ES-I3 (cell line): ENCODE data around the gene TRA2A.

ENCODE experiments used
- H3K36me3 ChIP-seq: 2 replicates; pipeline ENCODE4 v1.6.1; 2013; ENCODE audit warnings: mild to moderate bottlenecking, low read length, control low read depth, moderate library complexity; ENCODE audit not compliant: insufficient read depth
- H3K4me1 ChIP-seq: 2 replicates; pipeline ENCODE4 v1.6.1; 2013; ENCODE audit warnings: mild to moderate bottlenecking, control low read depth, low read length; ENCODE audit not compliant: insufficient read depth
- H3K9ac ChIP-seq: 2 replicates; pipeline ENCODE4 v1.6.1; 2013; ENCODE audit warnings: low read depth, mild to moderate bottlenecking, low read length, moderate library complexity
- H3K9me3 ChIP-seq: 2 replicates; pipeline ENCODE4 v1.6.1; 2013; ENCODE audit warnings: mild to moderate bottlenecking, low read length, moderate library complexity; ENCODE audit not compliant: control insufficient read depth, insufficient read depth

The TRA2A gene

DNA sequence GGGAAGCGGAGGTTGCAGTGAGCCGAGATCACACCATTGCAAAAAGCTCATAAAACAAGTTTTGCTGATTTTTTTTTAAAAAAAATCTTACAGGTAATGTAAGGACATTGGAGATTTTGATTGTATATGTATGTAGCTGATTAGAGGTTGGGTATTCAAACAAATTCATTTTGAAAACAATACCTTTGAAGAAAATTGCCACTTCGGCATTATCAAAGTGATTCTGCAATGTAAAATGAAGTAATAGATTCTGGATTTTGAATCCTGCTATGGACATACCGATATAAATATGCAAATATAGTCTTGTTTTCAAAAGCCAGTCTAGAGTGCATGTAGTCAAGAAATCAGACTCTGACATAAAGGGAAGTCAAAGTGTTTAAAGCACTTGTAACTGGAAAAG is 49.1 kb downstream of the TRA2A start:
- Histone ChIP-seq H3K9ac (no peak overlapping the region), H3K4me1 (0 out of 2 replicates have a peak, but pooled peaks cover 3% of the 10 kb centered on the region), H3K36me3 (no peaks in the 10 kb centered on the region), H3K9me3 (no peaks in the 10 kb centered on the region)

DNA sequence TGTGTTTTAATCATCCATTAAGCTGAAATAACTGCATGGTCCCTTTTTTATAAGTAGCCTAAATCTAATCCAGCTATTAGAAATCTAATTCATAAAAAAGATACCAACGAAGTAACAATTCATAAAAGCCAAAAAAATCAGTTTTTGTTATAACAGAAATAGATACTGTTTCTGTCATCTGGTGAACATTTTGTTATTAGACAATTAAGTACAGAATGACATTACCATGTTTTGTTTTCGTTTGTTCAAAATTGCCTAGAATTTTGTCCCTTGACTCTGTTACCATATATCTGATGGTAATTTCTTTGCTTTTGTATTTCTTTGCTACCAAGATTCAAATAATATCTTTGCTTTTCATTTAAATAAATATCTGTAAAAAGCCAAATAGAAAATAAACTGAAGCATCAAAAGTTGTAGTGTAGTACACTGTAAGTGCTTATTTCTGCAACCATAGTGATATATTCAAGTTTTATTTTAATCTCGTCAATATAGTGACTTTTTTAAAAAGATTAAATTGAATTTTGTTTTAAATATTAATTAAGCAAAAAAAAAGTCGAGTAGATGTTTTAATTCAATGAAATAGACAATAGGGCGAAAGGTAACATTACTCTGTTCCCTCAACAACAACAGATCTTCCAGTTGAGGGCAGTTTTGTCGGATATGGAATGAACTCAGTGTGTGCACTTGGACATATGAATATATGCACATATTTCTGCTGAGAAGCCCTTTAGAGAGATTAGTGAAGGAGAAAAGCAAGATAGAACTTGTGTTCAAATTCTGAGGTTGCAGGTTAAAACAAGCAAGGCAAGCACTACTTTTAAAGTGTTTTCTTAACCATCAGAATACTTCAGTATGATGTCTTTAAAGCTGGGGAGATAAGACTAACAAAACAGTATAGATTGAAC is 53.6 kb downstream of the TRA2A start:
- Histone ChIP-seq H3K9ac (no peak overlapping the region), H3K36me3 (no peaks in the 10 kb centered on the region), H3K4me1 (peaks cover 4% of the 10 kb centered on the region; the same call in 1 of the 2 replicates), H3K9me3 (no peaks in the 10 kb centered on the region)

DNA sequence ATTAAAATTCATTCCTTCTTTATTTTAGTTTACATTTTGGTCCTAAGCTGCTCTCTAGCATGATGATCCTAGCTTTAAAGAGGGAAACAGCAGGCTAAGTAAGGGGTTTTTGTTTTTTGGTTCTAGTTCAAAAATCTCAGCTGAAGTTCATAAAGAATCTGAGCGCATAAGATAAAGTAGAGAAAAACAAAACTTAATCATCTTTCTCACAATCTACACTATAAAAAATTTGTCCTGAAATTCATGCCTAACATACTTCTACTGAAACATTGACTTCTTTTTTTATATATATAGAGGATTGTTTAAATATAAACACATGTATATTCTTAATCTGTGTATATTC is 54.7 kb downstream of the TRA2A start:
- Histone ChIP-seq H3K9ac (no peak overlapping the region), H3K9me3 (no peaks in the 10 kb centered on the region)

DNA sequence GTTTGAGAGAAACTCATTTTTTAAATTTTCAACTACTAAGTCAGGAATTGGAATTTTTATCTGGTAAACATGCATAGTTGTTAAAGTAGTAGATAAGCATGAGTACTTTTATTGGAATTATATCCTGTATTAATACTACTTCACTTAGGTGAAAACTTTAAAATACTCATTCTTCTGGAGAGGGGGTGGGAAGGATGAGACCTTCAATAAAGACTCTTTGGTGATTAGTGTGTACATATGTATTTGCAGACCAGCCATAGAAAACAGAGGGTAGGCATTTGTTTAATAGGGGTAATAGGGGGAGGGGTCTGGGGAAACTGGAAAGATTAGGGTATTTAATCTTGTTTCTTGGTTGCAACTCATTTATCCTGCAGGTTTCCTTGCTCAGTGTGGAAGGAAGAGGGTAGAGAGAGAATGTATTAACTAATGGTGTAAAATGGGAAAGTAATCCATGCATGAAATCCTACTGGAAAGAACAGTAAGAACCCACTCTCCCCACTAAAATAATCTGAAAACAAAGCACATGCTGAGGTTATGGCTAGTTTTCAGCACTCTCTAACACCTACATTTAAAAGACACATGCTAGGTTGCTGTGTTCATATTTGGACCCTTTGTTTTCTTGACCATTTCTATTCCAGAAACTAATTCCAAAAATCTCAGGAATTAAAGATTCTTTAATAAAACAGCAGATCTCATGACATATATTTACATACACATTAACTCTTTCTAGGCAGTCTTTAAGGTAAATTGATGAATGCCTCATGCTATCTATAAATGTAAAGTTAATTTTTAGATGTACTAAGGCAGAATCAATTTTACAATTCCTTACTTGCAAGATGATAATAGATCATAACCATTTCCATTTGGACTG is 55.3 kb downstream of the TRA2A start:
- Histone ChIP-seq H3K9ac (peak overlapping the region; percentile 34), H3K4me1 (peaks cover 4% of the 10 kb centered on the region; the same call in 1 of the 2 replicates), H3K36me3 (no peaks in the 10 kb centered on the region), H3K9me3 (no peaks in the 10 kb centered on the region)

More for the DNA sequence above, 54.7 kb downstream of the TRA2A start:
- Histone ChIP-seq H3K4me1 (peaks cover 4% of the 10 kb centered on the region; the same call in 1 of the 2 replicates), H3K36me3 (no peaks in the 10 kb centered on the region)

DNA sequence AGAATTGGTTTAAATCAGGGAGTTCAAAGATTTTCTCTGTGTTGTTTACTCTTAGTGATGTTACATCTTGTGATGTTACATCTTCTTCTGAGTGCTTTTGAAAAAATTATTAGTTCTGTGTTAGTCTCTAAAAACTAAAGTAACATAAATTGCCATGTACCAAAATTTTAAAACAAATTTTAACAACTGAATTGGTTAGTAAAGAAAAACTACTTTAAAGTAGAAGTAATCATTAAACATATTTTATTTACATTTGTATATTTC is 56.3 kb downstream of the TRA2A start:
- Histone ChIP-seq H3K36me3 (no peaks in the 10 kb centered on the region), H3K9me3 (no peaks in the 10 kb centered on the region), H3K4me1 (peaks cover 4% of the 10 kb centered on the region; the same call in 1 of the 2 replicates), H3K9ac (peak overlapping the region; percentile 80)

DNA sequence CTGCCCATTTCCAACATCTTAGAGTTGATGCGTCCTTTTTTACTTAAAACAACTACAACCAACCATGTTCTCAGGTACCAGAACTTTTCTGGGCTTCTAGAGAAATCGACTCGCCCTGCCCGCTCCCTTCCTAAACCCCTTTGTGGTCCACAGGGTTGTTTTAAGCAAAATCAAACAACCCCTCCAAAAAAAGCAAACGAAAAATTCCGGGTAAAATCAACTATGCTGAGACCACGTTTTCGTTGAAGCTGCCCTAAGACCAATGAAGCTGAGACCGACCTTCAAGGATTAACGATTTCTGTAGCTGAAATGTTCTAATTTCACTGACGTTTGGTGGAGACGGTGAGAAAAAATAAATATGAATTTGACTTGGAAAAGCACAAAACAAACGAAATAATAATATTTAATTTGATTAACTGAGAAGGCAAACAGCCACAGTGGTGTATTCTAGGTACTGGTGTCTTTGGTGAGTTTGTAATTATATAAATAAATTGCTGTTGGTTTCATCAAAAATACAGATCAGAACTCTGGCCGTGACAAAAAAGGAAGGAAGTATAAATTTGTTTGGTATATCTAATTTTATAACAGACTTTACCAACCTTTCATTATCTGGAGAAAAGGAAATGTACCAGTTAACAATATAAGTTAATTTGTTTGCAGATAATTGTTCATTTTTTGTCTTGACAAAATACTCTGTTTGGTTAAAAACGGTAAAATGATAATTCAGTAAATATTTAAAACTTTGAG is 56.8 kb downstream of the TRA2A start:
- peak overlapping the region; percentile 80 for H3K9ac ChIP-seq
- no peaks in the 10 kb centered on the region for H3K9me3 ChIP-seq
- no peaks in the 10 kb centered on the region for H3K36me3 ChIP-seq
- H3K4me1 ChIP-seq, result peaks cover 4% of the 10 kb centered on the region; the same call in 1 of the 2 replicates

DNA sequence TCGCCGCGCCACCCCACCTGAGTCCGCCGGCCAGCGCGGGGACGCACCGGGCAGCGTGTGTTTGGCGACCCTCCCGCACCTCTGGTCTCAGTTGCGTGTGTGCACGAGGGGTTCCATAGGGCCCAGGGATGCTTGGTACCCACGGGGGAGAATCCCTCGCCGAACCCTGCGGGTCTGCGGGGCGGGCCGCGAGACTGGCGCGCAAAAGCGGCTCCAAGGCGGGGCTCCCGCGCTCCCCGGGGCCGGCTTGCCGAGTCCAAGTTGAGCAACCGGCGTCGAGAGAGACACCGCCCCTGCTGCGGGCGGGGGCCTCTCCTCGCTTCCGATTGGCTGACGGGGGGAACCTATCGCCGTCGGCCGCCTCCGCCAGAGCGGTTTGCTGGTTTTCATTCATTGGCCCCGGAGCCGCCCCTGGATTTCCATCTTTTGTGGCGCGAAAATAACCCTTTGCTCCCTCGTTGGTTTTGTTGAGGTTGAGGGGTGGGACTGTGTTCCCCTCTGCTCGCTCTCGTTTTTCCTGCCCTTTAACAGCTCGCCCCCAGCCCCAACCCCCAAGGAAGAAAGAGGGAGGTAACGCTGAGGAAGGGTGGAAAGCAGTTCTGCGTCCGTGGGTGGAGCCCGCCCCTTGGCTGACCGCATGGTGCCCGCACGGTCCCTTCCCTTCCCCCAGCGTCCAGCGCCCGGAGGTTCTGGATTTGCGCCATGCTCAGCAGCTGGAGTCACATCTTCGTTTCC is 57.5 kb downstream of the TRA2A start:
- Histone ChIP-seq H3K9ac (peak overlapping the region; percentile 80), H3K9me3 (no peaks in the 10 kb centered on the region), H3K4me1 (peaks cover 4% of the 10 kb centered on the region; the same call in 1 of the 2 replicates), H3K36me3 (no peaks in the 10 kb centered on the region)

DNA sequence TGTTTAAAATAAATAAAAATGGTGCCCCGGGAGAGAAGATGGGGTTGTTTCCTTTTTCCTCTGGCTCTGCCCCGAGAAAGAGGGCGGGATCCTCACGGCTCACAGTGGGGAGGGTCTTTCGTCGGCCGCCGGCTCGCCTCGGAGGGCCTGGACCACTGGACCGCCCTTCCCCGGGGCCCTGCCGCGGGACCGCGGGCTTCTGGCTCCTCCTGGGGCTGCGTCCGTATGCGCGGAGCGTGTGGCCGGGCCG is 58.0 kb downstream of the TRA2A start:
- H3K36me3 ChIP-seq, result no peaks in the 10 kb centered on the region
- peak overlapping the region; percentile 80 for H3K9ac ChIP-seq
- no peaks in the 10 kb centered on the region for H3K9me3 ChIP-seq
- H3K4me1 ChIP-seq, result peaks cover 4% of the 10 kb centered on the region; the same call in 1 of the 2 replicates

DNA sequence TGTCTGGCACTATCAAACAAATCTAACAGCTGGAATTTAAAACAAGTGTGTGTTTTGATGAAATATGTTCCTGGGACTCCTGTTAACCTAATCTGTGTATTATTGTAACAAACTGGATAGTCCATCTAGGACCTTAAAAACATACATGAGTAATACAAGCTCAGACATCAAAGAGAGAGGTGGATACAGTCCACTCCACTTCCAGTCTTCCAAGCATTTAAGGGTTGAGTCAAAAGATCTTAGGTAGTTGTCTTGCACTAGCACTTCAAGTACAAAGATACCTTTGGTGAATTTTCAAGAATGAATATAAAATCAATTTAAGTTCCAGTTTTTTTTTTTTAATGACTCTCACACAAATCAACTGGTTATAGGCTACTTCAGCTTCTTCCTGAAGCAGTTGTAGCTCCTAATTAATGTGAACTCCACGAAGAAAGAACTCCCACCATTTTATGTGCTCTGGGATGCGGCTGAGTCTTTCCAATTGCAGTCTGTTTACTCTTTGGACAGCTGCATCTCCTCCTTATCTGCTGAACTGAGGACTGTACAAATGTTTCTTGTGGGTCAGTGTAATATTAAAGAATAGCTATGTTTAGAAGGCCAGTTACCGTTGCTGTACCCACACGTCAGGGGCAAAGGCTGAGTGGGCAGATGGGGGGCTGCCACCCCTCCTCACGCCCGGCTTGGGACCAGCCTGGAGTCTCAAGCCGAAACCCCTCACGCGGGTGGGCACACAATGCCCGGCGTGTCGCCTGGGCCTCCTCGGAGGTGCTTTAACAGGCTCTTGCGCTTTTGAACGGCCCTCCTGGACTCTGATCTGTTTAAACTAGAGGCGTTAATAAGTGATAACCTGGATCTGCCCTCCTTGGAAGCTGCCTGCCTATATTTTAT is 58.6 kb downstream of the TRA2A start:
- Histone ChIP-seq H3K4me1 (peaks cover 4% of the 10 kb centered on the region; the same call in 1 of the 2 replicates), H3K9ac (peak overlapping the region; percentile 80), H3K36me3 (no peaks in the 10 kb centered on the region), H3K9me3 (no peaks in the 10 kb centered on the region)

DNA sequence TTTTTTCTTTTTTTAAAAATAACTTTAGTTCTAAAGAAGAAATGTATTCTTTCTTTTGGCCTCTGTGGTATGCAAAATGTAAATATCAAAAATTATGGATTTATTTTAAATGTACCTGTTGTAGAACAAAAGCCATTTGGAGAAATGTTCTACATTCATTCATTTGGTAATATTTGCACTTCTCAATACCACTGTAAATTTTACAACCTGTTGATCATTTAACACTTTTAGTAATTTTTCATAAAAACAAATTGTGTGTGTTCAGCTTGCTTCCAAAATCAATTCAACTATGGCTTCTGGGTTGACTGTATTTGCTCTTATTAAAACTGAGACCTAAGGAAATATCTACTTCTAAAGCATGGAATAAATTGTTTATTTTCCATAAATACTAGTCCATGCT is 59.2 kb downstream of the TRA2A start:
- Histone ChIP-seq H3K4me1 (peaks cover 4% of the 10 kb centered on the region; the same call in 1 of the 2 replicates), H3K9me3 (no peaks in the 10 kb centered on the region), H3K36me3 (no peaks in the 10 kb centered on the region), H3K9ac (peak overlapping the region; percentile 95)

DNA sequence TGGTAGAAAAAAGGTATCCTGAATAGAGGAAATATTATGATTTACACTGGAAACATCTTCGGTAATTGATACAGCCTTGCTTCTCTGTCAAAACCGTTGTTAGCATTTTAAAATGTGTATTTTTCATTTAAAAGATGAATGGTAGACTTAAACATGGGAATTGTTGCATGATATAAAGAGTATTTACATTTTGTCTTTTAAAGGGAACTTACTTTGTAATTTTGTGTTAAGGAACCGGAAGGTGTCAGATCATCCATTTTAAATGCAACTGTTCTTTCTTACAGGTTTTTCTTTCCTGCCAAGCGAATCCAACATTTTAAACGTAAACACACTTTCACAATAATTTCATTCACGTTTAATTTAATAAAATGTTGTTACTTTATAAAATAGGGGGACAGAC is 59.7 kb downstream of the TRA2A start:
- peak overlapping the region; percentile 95 for H3K9ac ChIP-seq

DNA sequence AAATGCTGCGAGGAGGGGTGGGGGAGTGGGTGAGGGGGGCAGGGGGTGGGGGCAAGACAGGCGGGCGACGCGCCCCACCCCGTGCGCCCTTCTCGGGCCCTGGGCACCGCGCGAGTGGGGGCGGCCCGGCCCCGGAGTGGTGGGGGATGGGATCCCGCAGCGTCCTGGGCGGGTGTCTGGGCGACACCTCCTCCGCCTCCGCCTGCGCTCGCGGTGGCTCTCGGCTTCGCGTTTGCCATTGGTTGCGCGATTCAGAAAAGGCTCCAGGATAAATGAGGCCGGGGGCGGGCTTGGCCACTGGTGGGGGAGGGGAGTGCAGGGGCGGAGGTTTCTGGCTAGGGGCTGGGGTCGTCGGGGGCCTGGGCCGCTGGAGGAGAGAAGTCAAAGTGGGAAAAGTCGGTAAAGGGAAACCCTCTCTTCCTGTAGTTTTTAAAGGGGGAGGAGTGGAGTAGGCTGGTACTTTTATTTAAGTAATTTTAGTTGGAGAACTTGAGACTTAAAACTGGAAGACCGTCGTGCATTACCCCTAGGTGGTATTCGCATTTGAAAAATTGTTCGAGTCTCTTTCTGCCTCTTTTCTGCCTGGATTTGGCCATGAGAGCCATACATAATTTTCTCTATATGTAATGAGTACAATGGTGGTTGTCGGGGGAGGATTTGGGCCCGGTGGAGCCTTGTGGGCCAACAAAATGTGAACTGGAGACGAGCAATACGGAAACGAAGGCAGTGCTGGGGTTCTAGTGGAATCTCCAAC is 60.5 kb downstream of the TRA2A start:
- H3K4me1 ChIP-seq, result no peaks in the 10 kb centered on the region
- no peaks in the 10 kb centered on the region for H3K9me3 ChIP-seq
- no peaks in the 10 kb centered on the region for H3K36me3 ChIP-seq
- H3K9ac ChIP-seq, result peak overlapping the region; percentile 95

More for the DNA sequence above, 59.7 kb downstream of the TRA2A start:
- H3K36me3 ChIP-seq, result no peaks in the 10 kb centered on the region
- H3K4me1 ChIP-seq, result peaks cover 3% of the 10 kb centered on the region; the same call in 1 of the 2 replicates
- H3K9me3 ChIP-seq, result no peaks in the 10 kb centered on the region
